ENCODE measurements around the gene MARVELD1. TPM values are rescaled to one million over a fixed set of nuclear protein-coding genes. Genes with fewer than 3 reads are reported as not detected.
A peak's percentile ranks its signal among the peaks of the same experiment; 100 is the strongest.
"Not testable (repeated sequence)": the region's sequence is repeated elsewhere in the genome, so short reads cannot be mapped to it uniquely, and the experiment has no call there.

Gene MARVELD1
- total RNA-seq, 1 experiment from 2014 or later: not detected

DNA sequence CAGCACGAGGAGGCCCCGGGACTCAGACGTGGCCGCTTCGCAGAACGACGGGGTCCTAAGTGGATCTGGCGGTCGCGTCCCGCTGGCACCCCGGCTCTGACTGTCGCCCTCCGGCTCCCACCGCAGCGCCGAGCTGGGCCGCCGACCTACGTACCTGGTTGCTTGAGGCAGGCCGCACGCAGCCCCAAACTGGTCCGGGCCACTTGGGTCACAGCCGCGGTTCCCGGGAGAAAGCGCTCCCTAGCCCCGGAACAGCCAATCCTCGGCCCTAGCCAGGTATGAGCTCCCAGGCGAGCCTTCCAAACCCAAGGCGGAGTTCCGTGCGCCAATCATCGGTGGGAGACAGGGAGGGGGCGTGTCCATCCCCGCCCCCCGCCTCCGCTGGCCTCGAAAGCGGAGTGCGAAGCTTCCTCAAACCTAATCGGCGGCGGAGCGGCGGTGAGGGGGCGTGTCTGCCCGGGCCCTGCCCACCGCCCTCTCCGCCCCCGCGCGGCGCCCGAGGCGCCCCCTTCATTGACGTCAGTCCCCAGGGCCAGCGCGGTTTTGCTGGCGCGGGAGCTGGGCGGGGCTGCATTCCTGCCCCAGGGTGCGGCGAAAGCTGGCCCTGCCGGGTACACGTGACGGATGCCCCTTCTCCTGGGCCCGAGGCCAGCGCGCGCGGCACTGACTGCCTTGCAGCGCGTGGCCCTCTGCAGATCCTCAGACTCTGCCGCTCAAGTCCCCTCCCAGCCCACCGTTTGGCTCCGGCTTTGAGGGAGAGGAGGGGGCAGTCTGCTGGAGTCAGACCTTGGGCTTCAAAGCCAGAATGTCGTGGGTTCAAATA lies 26.4 kb upstream of the MARVELD1 start, which contains the start of gene AVPI1:
Gene AVPI1, minus strand, starts transcription at position 280 of the 823 bp plus-strand sequence. CDS start 7,336 bp downstream, outside the sequence.
- DNase-seq: peak; percentile 93
- Histone ChIP-seq H3K4me1 (ENCODE audit: low read length) (peaks cover 11% of the 10 kb centered on the region), H4K20me1 (ENCODE audit: insufficient read depth, low read depth, low read length) (no peaks in the 10 kb centered on the region), H3K9me3 (ENCODE audit: low read length) (no peaks in the 10 kb centered on the region), H3K36me3 (ENCODE audit: insufficient read depth, low read length) (no peaks in the 10 kb centered on the region), H2AFZ (ENCODE audit: low read length) (peak within 1 kb of the TSS; percentile 94), H3K9me2 (replicated peaks; ENCODE audit: insufficient read depth, low read length) (no peaks in the 10 kb centered on the region), H3K27ac (ENCODE audit: low read length) (no peak within 1 kb of the TSS), H3K4me3 (ENCODE audit: low read length) (peak within 1 kb of the TSS; percentile 64), H3K4me2 (ENCODE audit: low read depth, low read length, poor library complexity, severe bottlenecking) (peak within 1 kb of the TSS; percentile 73), H3K27me3 (ENCODE audit: low read length) (no peaks in the 10 kb centered on the region), H3K9ac (ENCODE audit: low read length) (peak within 1 kb of the TSS; percentile 72), H3K79me2 (ENCODE audit: low read length) (no peaks in the 10 kb centered on the region)

DNA sequence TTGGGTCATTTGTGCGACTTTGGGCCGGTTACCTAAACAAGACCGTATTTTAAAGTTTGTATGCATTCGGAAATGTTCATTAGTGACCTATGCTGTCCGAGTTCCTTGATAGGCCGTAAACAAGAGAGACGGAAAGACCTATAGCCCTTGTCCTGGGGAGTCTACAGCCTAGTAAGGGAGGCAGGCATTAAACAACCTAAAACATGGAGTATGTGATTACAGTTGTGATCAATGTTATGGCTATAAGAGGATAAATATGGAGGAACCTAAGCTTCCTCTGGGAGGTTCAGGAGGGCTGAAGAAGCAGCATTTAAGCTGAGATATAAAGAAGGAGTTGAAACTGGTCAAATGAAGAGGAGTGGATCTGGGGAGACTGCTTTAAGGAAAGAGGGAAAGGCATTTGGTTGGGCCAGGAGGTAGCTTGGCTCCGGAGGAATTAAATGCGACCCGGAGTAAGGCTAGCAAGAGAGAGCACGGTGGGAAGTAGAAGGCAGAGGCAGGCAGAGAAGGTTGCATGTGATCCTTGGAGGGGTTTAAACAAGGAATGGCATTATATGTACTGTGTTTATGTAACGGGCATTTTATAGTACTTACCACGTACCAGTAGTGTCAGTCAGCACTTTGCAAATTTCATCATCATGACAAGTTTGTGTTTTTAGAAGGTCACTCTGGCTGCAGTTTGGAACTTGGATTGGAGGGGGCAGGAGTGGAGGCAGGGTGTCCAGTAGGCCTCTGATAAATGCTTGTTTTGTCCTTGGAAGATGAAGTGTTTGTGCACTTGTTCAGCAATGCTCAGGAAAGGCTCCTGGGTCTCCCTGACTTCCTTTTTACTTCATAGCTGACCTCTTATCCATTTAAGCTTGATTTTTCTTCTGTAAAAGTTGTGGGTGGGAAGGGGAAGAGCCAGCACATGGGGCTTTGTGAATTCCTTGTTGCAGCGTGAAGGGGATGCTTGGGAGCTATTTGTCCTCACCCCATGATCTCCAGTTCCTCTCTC lies 25.4 kb upstream of the MARVELD1 start:
- H3K4me3 ChIP-seq (ENCODE audit: low read length): peak overlapping the region; percentile 64
- peak overlapping the region; percentile 72 for H3K9ac ChIP-seq (ENCODE audit: low read length)
- no peak for DNase-seq
- no peaks in the 10 kb centered on the region for H3K27me3 ChIP-seq (ENCODE audit: low read length)
- no peaks in the 10 kb centered on the region for H3K36me3 ChIP-seq (ENCODE audit: insufficient read depth, low read length)
- H4K20me1 ChIP-seq (ENCODE audit: insufficient read depth, low read depth, low read length): no peaks in the 10 kb centered on the region
- peaks cover 11% of the 10 kb centered on the region for H3K4me1 ChIP-seq (ENCODE audit: low read length)
- no peaks in the 10 kb centered on the region for H3K9me2 ChIP-seq (replicated peaks; ENCODE audit: insufficient read depth, low read length)
- H2AFZ ChIP-seq (ENCODE audit: low read length): peak overlapping the region; percentile 94
- no peak overlapping the region for H3K27ac ChIP-seq (ENCODE audit: low read length)
- no peaks in the 10 kb centered on the region for H3K9me3 ChIP-seq (ENCODE audit: low read length)
- H3K79me2 ChIP-seq (ENCODE audit: low read length): no peaks in the 10 kb centered on the region
- H3K4me2 ChIP-seq (ENCODE audit: low read depth, low read length, poor library complexity, severe bottlenecking): peak overlapping the region; percentile 73

DNA sequence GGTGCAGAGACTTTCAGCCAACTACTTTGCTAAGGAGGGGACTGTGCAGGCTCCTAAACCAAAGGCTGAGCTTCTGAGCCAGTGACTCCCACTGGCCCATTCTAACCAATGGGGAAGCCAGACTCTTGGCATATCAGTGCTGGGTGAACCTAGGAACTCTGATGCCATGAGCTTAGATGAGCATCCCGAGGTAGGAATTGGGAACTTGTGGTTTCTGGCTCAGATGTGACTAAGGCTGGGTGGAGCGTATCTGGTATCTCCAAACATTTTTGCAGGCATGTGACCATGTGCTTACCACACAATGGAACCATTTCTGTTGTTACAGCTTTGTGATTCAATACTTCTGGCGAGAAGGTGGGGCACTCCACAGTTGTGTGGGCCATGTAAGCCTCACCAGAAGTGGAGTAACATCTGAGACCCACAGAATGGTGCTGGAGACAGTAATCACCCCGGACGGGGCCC lies 23.9 kb upstream of the MARVELD1 start:
- no peaks in the 10 kb centered on the region for H4K20me1 ChIP-seq (ENCODE audit: insufficient read depth, low read depth, low read length)
- DNase-seq: no peak
- H3K9ac ChIP-seq (ENCODE audit: low read length): no peak overlapping the region
- no peaks in the 10 kb centered on the region for H3K9me2 ChIP-seq (replicated peaks; ENCODE audit: insufficient read depth, low read length)
- H3K4me1 ChIP-seq (ENCODE audit: low read length): peaks cover 11% of the 10 kb centered on the region
- H3K9me3 ChIP-seq (ENCODE audit: low read length): no peaks in the 10 kb centered on the region
- no peak overlapping the region for H3K4me2 ChIP-seq (ENCODE audit: low read depth, low read length, poor library complexity, severe bottlenecking)
- H3K4me3 ChIP-seq (ENCODE audit: low read length): no peak overlapping the region
- no peaks in the 10 kb centered on the region for H3K79me2 ChIP-seq (ENCODE audit: low read length)
- H2AFZ ChIP-seq (ENCODE audit: low read length): no peak overlapping the region
- H3K27me3 ChIP-seq (ENCODE audit: low read length): no peaks in the 10 kb centered on the region
- H3K27ac ChIP-seq (ENCODE audit: low read length): no peak overlapping the region
- H3K36me3 ChIP-seq (ENCODE audit: insufficient read depth, low read length): no peaks in the 10 kb centered on the region

DNA sequence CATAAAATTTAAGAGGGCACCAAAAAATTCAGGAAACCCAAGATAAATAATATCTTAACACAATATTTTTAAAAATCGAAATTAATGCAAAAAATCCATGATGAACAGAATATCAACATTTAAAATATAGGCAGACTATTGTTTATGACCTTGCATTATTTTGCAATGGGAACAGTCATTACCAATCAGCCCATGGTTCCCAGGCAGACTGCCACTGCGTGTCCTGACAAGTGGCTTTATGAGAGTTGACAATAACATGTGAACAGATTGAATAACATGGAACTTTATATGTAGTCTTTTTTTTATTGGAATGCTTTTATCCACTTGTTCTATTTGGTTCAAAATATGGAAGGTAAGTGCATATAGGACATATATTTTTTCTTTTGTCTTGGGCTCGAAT lies 23.4 kb upstream of the MARVELD1 start:
- Histone ChIP-seq H3K27me3 (ENCODE audit: low read length) (no peaks in the 10 kb centered on the region), H3K36me3 (ENCODE audit: insufficient read depth, low read length) (no peaks in the 10 kb centered on the region), H3K79me2 (ENCODE audit: low read length) (no peaks in the 10 kb centered on the region), H2AFZ (ENCODE audit: low read length) (no peak overlapping the region), H3K27ac (ENCODE audit: low read length) (no peak overlapping the region), H3K9ac (ENCODE audit: low read length) (no peak overlapping the region), H3K9me2 (replicated peaks; ENCODE audit: insufficient read depth, low read length) (no peaks in the 10 kb centered on the region), H3K4me1 (ENCODE audit: low read length) (peaks cover 11% of the 10 kb centered on the region), H3K4me2 (ENCODE audit: low read depth, low read length, poor library complexity, severe bottlenecking) (no peak overlapping the region), H3K9me3 (ENCODE audit: low read length) (no peaks in the 10 kb centered on the region), H4K20me1 (ENCODE audit: insufficient read depth, low read depth, low read length) (no peaks in the 10 kb centered on the region), H3K4me3 (ENCODE audit: low read length) (no peak overlapping the region)
- no peak for DNase-seq

DNA sequence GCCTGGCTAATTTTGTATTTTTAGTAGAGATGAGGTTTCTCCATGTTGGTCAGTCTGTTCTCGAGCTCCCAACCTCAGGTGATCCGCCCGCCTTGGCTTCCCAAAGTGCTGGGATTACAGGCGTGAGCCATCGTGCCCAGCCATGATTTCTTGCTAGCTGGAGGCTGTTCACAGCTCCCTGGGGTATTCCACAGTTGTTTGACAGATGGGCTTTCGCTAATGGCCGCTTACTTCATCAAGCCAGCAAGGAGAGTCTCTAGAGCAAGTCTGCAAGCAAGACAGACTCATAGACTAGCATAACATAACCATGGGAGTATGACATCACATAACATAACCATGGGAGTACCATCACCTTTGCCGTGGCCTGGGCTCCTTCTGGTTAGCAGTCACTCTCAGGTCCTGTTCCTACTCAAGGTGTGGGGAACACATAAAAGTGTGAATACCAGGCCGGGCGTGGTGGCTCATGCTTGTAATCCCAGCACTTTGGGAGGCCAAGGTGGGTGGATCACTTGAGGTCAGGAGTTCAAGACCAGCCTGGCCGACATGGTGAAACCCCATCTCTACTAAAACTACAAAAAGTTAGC lies 15.4 kb upstream of the MARVELD1 start:
- H3K36me3 ChIP-seq (ENCODE audit: insufficient read depth, low read length); H3K27ac ChIP-seq (ENCODE audit: low read length); H3K27me3 ChIP-seq (ENCODE audit: low read length); H2AFZ ChIP-seq (ENCODE audit: low read length); H3K4me2 ChIP-seq (ENCODE audit: low read depth, low read length, poor library complexity, severe bottlenecking); H3K4me1 ChIP-seq (ENCODE audit: low read length); H3K4me3 ChIP-seq (ENCODE audit: low read length); H3K9me3 ChIP-seq (ENCODE audit: low read length); H3K9ac ChIP-seq (ENCODE audit: low read length); H4K20me1 ChIP-seq (ENCODE audit: insufficient read depth, low read depth, low read length); DNase-seq; H3K9me2 ChIP-seq (replicated peaks; ENCODE audit: insufficient read depth, low read length); H3K79me2 ChIP-seq (ENCODE audit: low read length): not testable (repeated sequence)

DNA sequence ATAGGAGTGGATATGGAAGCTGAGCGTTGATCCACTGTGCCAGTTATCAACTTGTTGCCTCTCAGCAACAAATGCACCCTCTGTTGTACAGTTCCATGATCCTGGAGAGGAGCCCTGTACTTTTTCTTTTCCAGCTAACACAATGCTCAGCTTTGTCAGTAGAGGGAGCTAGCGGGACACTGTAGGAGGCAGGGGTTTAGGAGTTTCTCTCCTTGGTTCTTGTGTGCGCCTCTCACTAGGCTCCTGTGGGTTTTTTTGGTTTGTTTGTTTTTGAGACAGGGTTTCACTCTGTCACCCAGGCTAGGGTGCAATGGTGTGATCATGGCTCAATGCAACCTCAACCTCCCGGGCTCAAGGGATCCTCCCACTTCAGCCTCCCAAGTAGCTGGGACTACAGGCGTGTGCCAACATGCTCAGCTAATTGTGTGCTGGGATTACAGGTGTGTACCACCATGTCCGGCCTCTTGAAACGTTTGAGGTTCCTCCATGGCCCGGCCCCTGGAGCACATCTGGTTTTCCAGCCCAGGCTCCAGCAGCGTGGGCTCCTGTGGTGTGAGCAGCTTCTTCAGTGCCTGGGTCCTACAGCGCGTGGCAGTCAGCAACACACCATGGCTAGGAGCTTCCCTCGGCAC lies 12.0 kb upstream of the MARVELD1 start:
- Histone ChIP-seq H3K4me1 (ENCODE audit: low read length) (no peaks in the 10 kb centered on the region), H3K9me3 (ENCODE audit: low read length) (no peaks in the 10 kb centered on the region), H3K4me2 (ENCODE audit: low read depth, low read length, poor library complexity, severe bottlenecking) (no peak overlapping the region), H2AFZ (ENCODE audit: low read length) (no peak overlapping the region), H3K36me3 (ENCODE audit: insufficient read depth, low read length) (no peaks in the 10 kb centered on the region), H3K79me2 (ENCODE audit: low read length) (no peaks in the 10 kb centered on the region), H3K27me3 (ENCODE audit: low read length) (no peaks in the 10 kb centered on the region), H4K20me1 (ENCODE audit: insufficient read depth, low read depth, low read length) (no peaks in the 10 kb centered on the region), H3K9me2 (replicated peaks; ENCODE audit: insufficient read depth, low read length) (no peaks in the 10 kb centered on the region), H3K4me3 (ENCODE audit: low read length) (no peak overlapping the region), H3K27ac (ENCODE audit: low read length) (no peak overlapping the region), H3K9ac (ENCODE audit: low read length) (no peak overlapping the region)
- DNase-seq: peak; percentile 73

DNA sequence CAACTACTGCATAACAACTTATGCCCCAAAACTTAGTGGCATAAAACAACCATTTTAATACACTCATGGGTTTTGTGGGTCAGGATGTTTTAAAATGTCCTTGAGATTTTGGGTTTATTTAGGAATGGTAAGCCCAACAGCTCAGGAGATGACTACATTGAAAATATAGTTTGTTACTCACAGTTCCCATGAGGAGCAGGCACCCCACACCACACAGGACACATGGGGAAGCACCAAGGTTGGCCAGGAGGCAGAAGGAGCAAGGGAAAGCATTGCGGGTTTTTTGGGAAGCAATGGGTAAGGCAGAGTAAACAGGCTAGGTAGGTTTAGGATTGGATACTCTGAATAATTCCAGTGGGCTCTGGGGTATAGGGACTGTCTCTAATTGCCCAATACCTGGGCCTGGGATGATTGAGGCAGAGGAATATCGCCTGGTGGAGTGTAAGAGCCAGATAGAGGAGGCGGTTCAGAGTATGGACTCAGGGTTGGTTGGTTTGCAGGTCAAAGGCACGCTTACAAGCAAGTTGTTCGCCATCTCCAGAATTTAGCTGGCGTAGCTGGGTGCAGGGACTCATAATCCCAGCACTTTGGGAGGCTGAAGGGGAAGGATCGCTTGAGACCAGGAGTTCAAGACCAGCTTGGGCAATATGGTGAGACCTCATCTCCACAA lies 10.0 kb upstream of the MARVELD1 start:
- DNase-seq: no peak
- no peak overlapping the region for H3K27ac ChIP-seq (ENCODE audit: low read length)
- H3K4me2 ChIP-seq (ENCODE audit: low read depth, low read length, poor library complexity, severe bottlenecking): no peak overlapping the region
- H3K27me3 ChIP-seq (ENCODE audit: low read length): no peaks in the 10 kb centered on the region
- no peak overlapping the region for H2AFZ ChIP-seq (ENCODE audit: low read length)
- no peak overlapping the region for H3K4me3 ChIP-seq (ENCODE audit: low read length)
- H3K79me2 ChIP-seq (ENCODE audit: low read length): no peaks in the 10 kb centered on the region
- H3K4me1 ChIP-seq (ENCODE audit: low read length): no peaks in the 10 kb centered on the region
- H3K36me3 ChIP-seq (ENCODE audit: insufficient read depth, low read length): no peaks in the 10 kb centered on the region
- H3K9me2 ChIP-seq (replicated peaks; ENCODE audit: insufficient read depth, low read length): no peaks in the 10 kb centered on the region
- no peaks in the 10 kb centered on the region for H4K20me1 ChIP-seq (ENCODE audit: insufficient read depth, low read depth, low read length)
- no peaks in the 10 kb centered on the region for H3K9me3 ChIP-seq (ENCODE audit: low read length)
- no peak overlapping the region for H3K9ac ChIP-seq (ENCODE audit: low read length)
